HepG2 (cell line): Measurements from ENCODE around the gene ETFA. TPM values are rescaled to one million over a fixed set of nuclear protein-coding genes. Genes with fewer than 3 reads are reported as not detected.

Source experiments
- MLLT10 ChIP-seq: sonication (generic); formaldehyde crosslinking; IDR thresholded peaks from 2 replicates; pipeline ENCODE4 v1.4.0; 2020; ENCODE audit warnings: missing genetic modification reagents
- PCBP1 ChIP-seq: fragments of 200-400 bp; formaldehyde crosslinking; IDR thresholded peaks from 2 replicates; pipeline ENCODE4 v1.6.1; 2017; ENCODE audit warnings: mild to moderate bottlenecking, low read depth, low read length, borderline replicate concordance
- SKIL ChIP-seq: sonication (generic); formaldehyde crosslinking; IDR thresholded peaks from 2 replicates; pipeline ENCODE4 v1.8.0; 2022; ENCODE audit warnings: missing genetic modification reagents, mild to moderate bottlenecking, moderate library complexity, borderline replicate concordance
- THAP9 ChIP-seq: sonication (generic); formaldehyde crosslinking; IDR thresholded peaks from 2 replicates; pipeline ENCODE4; 2020; ENCODE audit warnings: missing genetic modification reagents, mild to moderate bottlenecking, borderline replicate concordance
- ZBTB7B ChIP-seq: sonication (generic); formaldehyde crosslinking; IDR thresholded peaks from 2 replicates; pipeline ENCODE4 v1.4.0; 2020; ENCODE audit warnings: missing genetic modification reagents
- ZIK1 ChIP-seq: sonication (generic); formaldehyde crosslinking; IDR thresholded peaks from 2 replicates; pipeline ENCODE4 v1.5.0; 2020; ENCODE audit warnings: mild to moderate bottlenecking, low read depth, missing genetic modification reagents, borderline replicate concordance
- ZNF792 ChIP-seq: IDR thresholded peaks from 2 replicates; pipeline ENCODE4 v1.6.1; 2016
- ZNF816 ChIP-seq: sonication (generic); formaldehyde crosslinking; IDR thresholded peaks from 2 replicates; pipeline ENCODE4 v1.8.0; 2022; ENCODE audit warnings: missing genetic modification reagents, mild to moderate bottlenecking, borderline replicate concordance
- polyA plus RNA-seq, 8 experiments: library from polyadenylated mRNA; depleted of rRNA in 3 of 8; stranded (reverse) in 7 of 8; unstranded in 1 of 8; fragments of >200 nt; fragmentation: Illumina TruSeq in 4 of 8; extraction: Trizol in 4 of 8; gene quantifications; 2 replicates each; pipeline versions ENCODE4 v1.2.1 to v1.2.3, GENCODE V29; 2011 to 2016; ENCODE audit warnings: low read depth in 4 of 8, missing spikeins in 1 of 8, mixed read lengths in 1 of 8; ENCODE audit not compliant: insufficient read depth in 1 of 8
- total RNA-seq, 5 experiments: library from RNA; depleted of rRNA; stranded (reverse); fragments of >200 nt; fragmentation: Illumina TruSeq; extraction: Trizol; gene quantifications; 2 replicates each; pipeline ENCODE4 v1.2.3, GENCODE V29; 2016; ENCODE audit warnings: low read depth in 1 of 5
- TF ChIP-seq, protein P1 (sequence below): sonication (generic); formaldehyde crosslinking; conservative IDR thresholded peaks from 2 replicates; pipeline ENCODE4 v1.4.0; 2020; ENCODE audit warnings: mild to moderate bottlenecking, missing genetic modification reagents, moderate library complexity

ETFA gene
- total and polyA plus RNA-seq, 2 of the 13 experiments (the other 11 are each of a cell fraction or from before 2014, with no cell fraction given) = 291 to 396 TPM

DNA sequence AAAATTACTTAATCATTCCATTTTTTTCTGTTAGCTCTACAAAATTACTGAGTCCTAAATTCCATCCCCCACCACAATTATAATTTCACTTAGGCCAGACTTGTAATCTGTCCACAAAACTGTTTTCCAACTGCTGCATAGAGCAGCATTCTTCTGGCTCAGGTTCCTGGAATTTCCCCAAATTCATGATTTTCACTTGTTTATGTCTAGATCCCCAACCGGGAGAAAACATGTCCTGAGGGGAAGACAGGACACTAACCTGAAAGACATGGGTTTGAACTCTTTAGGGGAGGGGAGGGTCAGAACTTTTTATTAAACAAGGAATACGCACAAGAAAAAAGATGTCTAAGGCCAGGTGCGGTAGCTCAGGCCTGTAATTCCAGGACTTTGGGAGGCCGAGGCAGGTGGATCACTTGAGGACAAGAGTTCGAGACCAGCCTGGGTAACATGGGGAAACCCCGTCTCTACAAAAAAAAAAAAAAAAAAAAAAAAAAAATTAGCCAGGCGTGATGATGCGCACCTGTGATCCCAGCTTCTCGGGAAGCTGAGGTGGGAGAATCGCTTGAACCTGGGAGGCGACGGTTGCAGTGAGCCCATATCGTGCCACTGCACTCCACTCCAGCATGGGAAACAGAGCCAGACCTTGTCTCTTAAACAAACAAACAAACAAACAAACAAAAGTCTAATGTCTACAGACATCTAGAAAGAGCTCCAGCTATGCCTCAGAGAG lies 1.5 kb downstream of the ETFA start (continued):
- TF ChIP-seq SKIL (CRISPR knock-in tag) (no peak), ZBTB7B (CRISPR knock-in tag) (no peak), ZNF816 (CRISPR knock-in tag) (no peak), ZIK1 (no peak), MLLT10 (CRISPR knock-in tag) (no peak), PCBP1 (no peak), ZNF792 (no peak), THAP9 (CRISPR knock-in tag) (no peak)
- TF ChIP-seq, protein P1, sequence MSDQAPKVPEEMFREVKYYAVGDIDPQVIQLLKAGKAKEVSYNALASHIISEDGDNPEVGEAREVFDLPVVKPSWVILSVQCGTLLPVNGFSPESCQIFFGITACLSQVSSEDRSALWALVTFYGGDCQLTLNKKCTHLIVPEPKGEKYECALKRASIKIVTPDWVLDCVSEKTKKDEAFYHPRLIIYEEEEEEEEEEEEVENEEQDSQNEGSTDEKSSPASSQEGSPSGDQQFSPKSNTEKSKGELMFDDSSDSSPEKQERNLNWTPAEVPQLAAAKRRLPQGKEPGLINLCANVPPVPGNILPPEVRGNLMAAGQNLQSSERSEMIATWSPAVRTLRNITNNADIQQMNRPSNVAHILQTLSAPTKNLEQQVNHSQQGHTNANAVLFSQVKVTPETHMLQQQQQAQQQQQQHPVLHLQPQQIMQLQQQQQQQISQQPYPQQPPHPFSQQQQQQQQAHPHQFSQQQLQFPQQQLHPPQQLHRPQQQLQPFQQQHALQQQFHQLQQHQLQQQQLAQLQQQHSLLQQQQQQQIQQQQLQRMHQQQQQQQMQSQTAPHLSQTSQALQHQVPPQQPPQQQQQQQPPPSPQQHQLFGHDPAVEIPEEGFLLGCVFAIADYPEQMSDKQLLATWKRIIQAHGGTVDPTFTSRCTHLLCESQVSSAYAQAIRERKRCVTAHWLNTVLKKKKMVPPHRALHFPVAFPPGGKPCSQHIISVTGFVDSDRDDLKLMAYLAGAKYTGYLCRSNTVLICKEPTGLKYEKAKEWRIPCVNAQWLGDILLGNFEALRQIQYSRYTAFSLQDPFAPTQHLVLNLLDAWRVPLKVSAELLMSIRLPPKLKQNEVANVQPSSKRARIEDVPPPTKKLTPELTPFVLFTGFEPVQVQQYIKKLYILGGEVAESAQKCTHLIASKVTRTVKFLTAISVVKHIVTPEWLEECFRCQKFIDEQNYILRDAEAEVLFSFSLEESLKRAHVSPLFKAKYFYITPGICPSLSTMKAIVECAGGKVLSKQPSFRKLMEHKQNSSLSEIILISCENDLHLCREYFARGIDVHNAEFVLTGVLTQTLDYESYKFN (CRISPR knock-in tag) = no peak
- TF ChIP-seq, all 625 proteins: peak for 0
